Activated T-cell treated with anti-CD3 and anti-CD28 coated beads, Interleukin-2, amount 50 U/mL, for 72 hours (primary cell): ENCODE results near the gene DNAJC25. TPM values are rescaled to one million over a fixed set of nuclear protein-coding genes. Genes with fewer than 3 reads are reported as not detected.

Experiments used
- ATAC-seq, 2 donors: fragments of 150-1000 bp; cut with Tn5 transposase; replicated peaks in 1 of 2; 2 replicates each; pipeline ENCODE4 v1.10.0; 2021; ENCODE audit warnings: moderate library complexity in 2 of 2, mild to moderate bottlenecking in 1 of 2
- DNase-seq, 2 donors: peaks; one replicate each; pipeline ENCODE4 v3.0.0; 2021 to 2022; ENCODE audit warnings: mixed read lengths in 1 of 2
- H3K27ac Mint-ChIP-seq: one replicate; pipeline ENCODE4 v1.8.0; 2022; ENCODE audit warnings: mild to moderate bottlenecking, moderate library complexity, mixed read lengths
- H3K27me3 Mint-ChIP-seq: one replicate; pipeline ENCODE4 v1.8.0; 2022; ENCODE audit warnings: low read depth, mixed read lengths
- H3K36me3 Mint-ChIP-seq, 2 donors: one replicate each; pipeline ENCODE4 v1.8.0; 2022; ENCODE audit warnings: mixed read lengths in 2 of 2, mild to moderate bottlenecking in 1 of 2; ENCODE audit not compliant: insufficient read depth in 2 of 2
- H3K4me1 Mint-ChIP-seq: one replicate; pipeline ENCODE4 v1.8.0; 2022; ENCODE audit warnings: low read depth, mixed read lengths
- H3K4me3 Mint-ChIP-seq, 2 donors: one replicate each; pipeline ENCODE4 v1.8.0; 2022; ENCODE audit warnings: mild to moderate bottlenecking in 2 of 2, mixed read lengths in 2 of 2, moderate library complexity in 2 of 2
- H3K9me3 Mint-ChIP-seq, 2 donors: one replicate each; pipeline ENCODE4 v1.8.0; 2022; ENCODE audit warnings: mixed read lengths in 2 of 2
- total RNA-seq, 2 donors: library from RNA; stranded (reverse); gene quantifications; one replicate each; pipeline ENCODE4 v1.2.3, GENCODE V29; 2022

DNAJC25 gene
- 1 to 10 TPM; 3.6 to 5.4 TPM for total RNA-seq

DNA sequence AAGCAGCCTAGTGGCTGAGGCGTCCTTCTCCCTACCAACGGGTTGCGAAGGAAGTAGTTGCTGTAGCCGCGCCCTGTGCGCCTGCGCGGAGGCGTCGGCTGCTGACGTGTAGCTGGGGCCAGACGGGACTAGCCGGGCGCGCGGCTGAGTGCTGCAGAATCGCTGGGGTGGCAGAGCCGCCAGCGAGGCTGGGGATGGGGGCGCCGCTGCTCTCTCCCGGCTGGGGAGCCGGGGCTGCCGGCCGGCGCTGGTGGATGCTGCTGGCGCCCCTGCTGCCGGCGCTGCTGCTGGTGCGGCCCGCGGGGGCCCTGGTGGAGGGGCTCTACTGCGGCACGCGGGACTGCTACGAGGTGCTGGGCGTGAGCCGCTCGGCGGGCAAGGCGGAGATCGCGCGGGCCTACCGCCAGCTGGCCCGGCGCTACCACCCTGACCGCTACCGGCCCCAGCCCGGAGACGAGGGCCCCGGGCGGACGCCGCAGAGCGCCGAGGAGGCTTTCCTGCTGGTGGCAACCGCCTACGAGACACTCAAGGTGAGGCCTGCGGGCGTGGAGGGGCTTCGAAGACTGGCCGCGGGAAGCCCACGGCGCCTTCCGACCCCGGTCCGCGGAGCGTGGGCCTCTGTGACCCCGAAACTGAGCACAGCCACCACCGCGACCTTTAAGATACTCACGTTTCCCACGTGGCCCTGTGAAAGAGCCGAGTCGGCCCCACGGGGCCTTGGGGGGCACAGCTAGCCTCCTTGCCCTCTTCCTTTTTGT lies at the start of gene DNAJC25:
TSS of gene DNAJC25 (plus strand) at position 121 of the 758 bp plus-strand sequence. CDS start at position 195, 74 bp downstream.
- Mint-ChIP-seq H3K27ac (peak within 1 kb of the TSS; percentile 85), H3K27me3 (no peaks in the 10 kb centered on the region), H3K4me1 (peaks cover 52% of the 10 kb centered on the region), H3K36me3 (peaks cover 1 to 5% of the 10 kb centered on the region in 2 donors), H3K9me3 (no peaks in the 10 kb centered on the region), H3K4me3 (peak within 1 kb of the TSS; percentile 85 to 92)
- ATAC-seq (peak; percentile 97 to 98), DNase-seq (peak; percentile 96 to 97)

DNA sequence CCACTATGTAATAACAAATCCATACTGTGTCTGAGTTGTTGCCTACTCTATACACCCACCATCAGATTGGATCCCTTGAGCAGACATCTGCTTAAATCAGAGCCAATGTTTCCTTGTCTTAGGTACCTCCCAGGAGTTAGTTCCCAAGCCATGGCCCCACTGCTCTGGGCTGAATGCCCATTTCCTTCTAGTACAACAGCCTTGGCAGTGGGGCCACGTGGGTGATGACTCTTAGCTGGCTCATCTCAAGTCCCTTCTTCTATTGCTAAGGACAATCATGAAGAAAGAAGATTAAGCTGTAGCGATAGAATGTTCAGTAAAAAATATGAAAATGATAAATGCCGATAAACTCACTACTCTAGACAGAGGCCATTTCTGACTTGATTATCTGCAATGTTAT lies 48.2 kb upstream of the DNAJC25 start:
- H3K9me3 Mint-ChIP-seq: peaks cover 0 to 2% of the 10 kb centered on the region in 2 donors
- ATAC-seq: no peak

DNA sequence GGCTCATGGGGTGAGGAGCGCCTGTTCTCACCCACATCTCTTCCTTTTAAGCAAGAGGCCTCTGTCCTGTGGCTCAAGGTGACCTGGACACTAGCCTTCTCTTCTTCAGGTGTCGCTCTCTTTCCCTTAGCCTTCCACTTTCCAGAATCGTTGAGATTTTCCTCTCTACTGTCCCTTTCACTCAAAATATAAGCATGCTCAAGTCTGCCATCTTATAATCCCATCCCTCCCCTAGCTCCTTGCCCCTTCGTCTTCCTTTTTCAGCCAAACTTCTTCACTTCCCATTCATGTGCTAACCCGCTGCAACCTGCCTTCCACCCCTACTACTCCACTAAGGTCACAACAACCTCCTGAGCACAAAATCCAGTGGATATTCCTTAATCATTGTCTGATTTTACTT lies 44.8 kb upstream of the DNAJC25 start:
- Mint-ChIP-seq H3K4me1 (no peaks in the 10 kb centered on the region), H3K36me3 (no peaks in the 10 kb centered on the region), H3K27me3 (peaks cover 13% of the 10 kb centered on the region), H3K27ac (no peak overlapping the region), H3K9me3 (peaks cover 0 to 2% of the 10 kb centered on the region in 2 donors), H3K4me3 (no peak overlapping the region)
- no peak for DNase-seq
- ATAC-seq: no peak

More for the DNA sequence above, 48.2 kb upstream of the DNAJC25 start:
- Mint-ChIP-seq H3K4me1 (peaks cover 5% of the 10 kb centered on the region), H3K36me3 (no peaks in the 10 kb centered on the region), H3K27ac (no peak overlapping the region), H3K27me3 (peaks cover 18% of the 10 kb centered on the region), H3K4me3 (no peak overlapping the region)
- no peak for DNase-seq

DNA sequence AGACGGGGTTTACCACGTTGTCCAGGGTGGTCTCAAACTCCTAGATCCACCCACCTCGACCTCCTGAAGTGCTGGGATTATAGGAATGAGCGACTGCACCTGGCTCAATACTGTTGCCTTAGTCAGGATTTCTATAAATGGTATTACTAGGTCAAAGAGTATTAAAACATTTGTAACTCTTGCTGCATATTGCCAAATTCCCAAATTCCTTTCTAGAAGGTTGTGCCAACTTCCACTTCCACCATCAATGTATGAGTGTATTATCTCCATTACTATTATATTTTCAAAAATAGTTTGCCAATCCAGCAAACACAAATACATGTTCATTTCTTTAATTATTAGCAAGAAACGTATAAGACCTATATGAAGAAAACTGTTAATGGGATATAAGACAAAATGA lies 42.3 kb upstream of the DNAJC25 start:
- Mint-ChIP-seq H3K36me3 (no peaks in the 10 kb centered on the region), H3K27me3 (peaks cover 13% of the 10 kb centered on the region), H3K4me3 (no peak overlapping the region), H3K27ac (no peak overlapping the region), H3K9me3 (peaks cover 0 to 2% of the 10 kb centered on the region in 2 donors), H3K4me1 (no peaks in the 10 kb centered on the region)
- no peak for DNase-seq
- no peak for ATAC-seq

DNA sequence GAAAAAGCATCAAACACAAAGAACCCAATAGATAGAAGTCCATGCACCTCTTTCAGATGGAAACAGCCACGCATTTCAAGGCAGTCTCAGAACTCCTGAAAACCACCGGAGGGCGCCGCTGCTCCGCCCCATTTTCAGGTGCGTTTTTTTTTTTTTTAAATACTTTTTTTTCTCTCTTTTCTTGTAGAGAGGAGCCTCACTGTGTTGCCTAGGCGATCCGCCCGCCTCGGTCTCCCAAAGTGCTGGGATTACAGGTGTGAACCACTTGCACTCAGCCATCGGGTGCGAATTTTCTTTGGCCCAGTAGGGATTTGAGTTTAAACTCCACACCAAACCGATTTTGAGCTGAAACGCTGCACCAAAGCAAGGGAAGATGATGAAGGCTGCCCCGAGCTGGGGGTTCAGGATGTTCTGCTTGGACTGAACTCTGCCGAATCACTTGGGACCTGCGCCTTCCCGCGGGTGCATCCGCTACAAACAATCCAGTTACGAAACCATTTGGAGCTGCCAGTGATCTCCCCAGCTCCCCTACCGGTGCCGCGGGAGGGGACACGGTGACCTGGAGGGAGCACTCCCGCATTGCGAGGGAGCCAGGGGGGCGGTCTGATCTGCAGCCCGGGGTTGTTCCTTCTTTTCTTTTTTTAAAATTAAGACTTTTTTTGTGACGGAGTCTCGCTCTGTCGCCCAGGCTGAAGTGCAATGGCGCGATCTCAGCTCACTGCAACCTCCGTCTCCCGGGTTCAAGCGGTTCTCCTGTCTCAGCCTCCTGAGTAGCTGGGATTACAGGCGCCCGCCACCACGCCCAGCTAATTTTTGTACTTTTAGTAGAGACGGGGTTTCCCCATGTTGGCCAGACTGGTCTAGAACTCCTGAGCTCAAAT lies 33.0 kb upstream of the DNAJC25 start:
- DNase-seq: peak; percentile 66
- ATAC-seq: peak; percentile 64 to 71
- Mint-ChIP-seq H3K36me3 (peaks cover 3 to 4% of the 10 kb centered on the region in 2 donors), H3K27me3 (peaks cover 40% of the 10 kb centered on the region), H3K27ac (no peak overlapping the region), H3K4me1 (peaks cover 24% of the 10 kb centered on the region), H3K9me3 (no peaks in the 10 kb centered on the region), H3K4me3 (peak overlapping the region; percentile 89 to 93)

DNA sequence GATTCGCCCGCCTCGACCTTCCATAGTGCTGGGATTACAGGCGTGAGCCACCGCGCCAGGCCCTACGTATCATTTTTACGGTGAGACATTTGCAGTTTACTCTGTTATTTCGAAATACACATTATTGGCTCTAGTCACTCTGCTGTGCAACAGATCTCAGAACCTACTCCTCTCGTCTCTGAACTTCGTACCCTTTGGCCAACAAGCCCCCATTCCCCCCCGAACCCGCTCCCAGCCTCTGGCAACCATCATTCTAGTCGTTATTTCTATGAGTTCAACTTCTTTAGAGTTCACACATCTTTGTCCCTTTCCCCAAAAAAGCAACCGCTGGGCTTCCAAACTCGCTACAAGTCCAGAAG lies 32.4 kb upstream of the DNAJC25 start:
- peaks cover 3 to 4% of the 10 kb centered on the region in 2 donors for H3K36me3 Mint-ChIP-seq
- peaks cover 24% of the 10 kb centered on the region for H3K4me1 Mint-ChIP-seq
- H3K4me3 Mint-ChIP-seq: peak overlapping the region; percentile 89 to 93
- H3K9me3 Mint-ChIP-seq: no peaks in the 10 kb centered on the region
- no peak overlapping the region for H3K27ac Mint-ChIP-seq
- ATAC-seq (peak; percentile 24 to 42), DNase-seq (peak in 1 of 2 donors; percentile 7)
- peaks cover 43% of the 10 kb centered on the region for H3K27me3 Mint-ChIP-seq

DNA sequence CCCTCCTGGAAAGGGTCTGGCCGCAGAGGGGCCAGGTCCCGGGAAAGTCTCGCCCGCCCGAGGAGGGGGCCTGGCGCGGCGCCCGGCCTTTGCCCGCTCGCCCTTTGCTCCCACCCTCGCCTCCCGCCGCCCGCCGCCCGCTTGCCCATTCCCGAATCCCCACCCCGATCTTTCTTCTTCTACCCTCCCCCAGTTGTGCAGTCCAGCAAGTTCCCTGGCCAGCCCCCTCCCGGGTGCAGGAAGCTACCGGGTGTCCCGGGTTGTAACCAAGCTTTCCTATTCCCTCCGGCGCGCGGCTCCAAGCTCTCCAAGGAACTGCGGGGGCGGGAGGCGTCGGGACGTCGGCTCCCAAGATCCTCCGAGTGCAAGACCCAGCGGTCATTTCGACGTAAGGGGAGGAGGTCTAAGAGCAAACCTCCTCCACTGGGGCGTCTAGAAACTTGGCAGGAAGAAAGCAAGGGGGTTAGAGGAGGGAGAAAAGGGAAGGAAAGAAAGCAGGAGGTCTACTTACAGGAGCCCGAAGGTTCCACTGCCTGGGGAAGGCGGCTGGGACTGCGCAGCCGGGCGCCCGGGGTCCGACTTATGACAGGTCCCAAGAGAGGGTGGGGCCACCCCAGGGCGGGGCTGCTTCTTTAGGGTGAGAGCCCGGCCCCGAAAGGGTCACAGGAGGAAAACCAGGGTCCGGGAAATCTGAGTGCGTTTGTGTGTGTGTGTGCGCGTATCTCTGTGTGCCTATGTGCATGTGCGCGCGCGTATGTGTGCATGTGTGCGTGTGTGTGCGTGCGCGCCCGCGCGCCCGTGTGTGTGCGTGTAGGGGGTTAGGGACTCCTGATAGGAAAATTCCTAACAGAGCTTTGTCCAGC lies 31.8 kb upstream of the DNAJC25 start, which contains the start of gene PTGR1:
TSS of gene PTGR1 (minus strand) at position 556 of the 863 bp plus-strand sequence. CDS start 2,225 bp downstream, outside the sequence.
- Mint-ChIP-seq H3K9me3 (no peaks in the 10 kb centered on the region), H3K36me3 (peaks cover 3 to 4% of the 10 kb centered on the region in 2 donors), H3K4me3 (peak within 1 kb of the TSS; percentile 89 to 93), H3K4me1 (peaks cover 24% of the 10 kb centered on the region), H3K27ac (no peak within 1 kb of the TSS), H3K27me3 (peaks cover 46% of the 10 kb centered on the region)
- peak; percentile 56 to 57 for ATAC-seq
- DNase-seq: peak; percentile 28 to 29

DNA sequence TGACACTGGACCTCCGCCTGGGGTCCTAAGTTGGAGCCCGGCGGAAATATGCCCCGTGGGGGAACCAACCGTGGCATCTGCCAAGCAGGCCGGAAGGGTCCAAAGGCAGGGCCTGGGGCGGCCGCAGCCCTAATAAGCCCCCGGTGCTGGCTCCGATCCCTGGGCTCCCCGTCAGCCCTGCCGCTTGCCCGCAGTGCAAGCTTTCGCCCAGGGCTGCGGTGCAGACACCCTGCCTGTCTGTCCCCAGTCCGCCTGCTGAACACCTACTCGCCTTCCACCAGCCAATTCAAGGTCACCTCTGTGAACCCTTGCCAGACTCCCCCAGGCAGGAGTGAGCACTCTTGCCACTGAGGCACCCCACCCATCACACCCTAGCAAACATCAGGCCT lies 31.2 kb upstream of the DNAJC25 start:
- Mint-ChIP-seq H3K4me3 (peak overlapping the region; percentile 89 to 93), H3K4me1 (peaks cover 24% of the 10 kb centered on the region), H3K27ac (no peak overlapping the region), H3K9me3 (no peaks in the 10 kb centered on the region), H3K27me3 (peaks cover 46% of the 10 kb centered on the region), H3K36me3 (peaks cover 3 to 4% of the 10 kb centered on the region in 2 donors)
- DNase-seq (no peak), ATAC-seq (no peak)

DNA sequence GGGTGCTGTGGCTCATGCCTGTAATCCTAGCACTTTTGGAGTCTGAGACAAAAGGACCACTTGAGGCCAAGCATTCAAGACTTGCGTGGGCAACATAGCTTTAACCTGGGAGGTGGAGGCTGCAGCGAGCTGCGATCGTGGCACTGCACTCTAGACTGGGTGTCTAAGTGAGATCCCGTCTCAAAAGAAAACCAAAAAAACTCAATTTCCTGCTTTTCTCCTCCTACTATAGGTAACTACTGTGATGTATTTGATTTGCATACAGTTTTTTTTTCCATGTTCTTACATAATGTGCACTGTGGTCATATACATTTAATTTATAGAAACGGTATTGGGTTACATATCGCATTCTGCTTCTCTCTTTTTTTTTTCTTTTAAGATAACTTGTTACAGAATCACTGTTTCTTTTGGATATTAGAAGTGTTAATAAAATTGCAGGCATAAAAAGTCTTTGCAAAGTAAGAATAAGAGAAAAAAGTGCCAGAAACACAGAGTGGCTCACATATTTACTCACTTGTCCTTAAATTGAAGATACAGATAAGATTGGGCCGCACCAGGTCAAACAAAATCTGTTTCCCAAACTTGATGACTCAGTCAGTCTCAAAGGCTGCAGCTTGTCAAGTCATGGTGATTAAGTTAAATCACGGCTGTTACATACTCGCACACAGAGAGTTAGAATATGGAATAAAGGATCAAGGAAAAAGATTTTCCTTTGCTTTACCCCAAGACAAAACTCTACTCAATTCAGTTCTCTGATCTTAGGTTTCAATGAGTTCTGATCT lies 29.7 kb upstream of the DNAJC25 start:
- no peak for ATAC-seq
- H3K4me1 Mint-ChIP-seq: peaks cover 24% of the 10 kb centered on the region

DNA sequence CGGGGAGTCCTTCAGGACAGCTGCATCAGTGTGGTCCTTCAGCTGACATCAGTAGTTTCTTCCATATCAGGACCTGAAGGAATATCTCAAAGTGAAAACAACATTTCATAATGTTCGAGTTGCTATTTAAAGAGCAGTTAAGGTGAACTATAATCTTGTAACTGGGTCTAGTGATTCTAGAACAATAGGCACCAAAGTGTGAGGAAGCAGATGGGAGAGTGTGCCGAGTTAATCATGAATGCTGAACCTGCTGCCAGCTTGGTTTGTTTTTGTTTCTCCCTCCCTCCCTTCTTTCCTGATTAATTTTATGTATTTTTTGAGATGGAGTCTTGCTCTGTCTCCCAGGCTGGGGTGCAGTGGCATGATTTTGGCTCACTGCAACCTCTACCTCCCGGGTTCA lies 28.1 kb upstream of the DNAJC25 start:
- no peak overlapping the region for H3K27ac Mint-ChIP-seq
- no peaks in the 10 kb centered on the region for H3K9me3 Mint-ChIP-seq
- H3K36me3 Mint-ChIP-seq: peaks cover 3 to 4% of the 10 kb centered on the region in 2 donors
- H3K4me3 Mint-ChIP-seq: no peak overlapping the region
- peaks cover 37% of the 10 kb centered on the region for H3K27me3 Mint-ChIP-seq
- ATAC-seq: no peak
- peaks cover 17% of the 10 kb centered on the region for H3K4me1 Mint-ChIP-seq
- DNase-seq: no peak

More for the DNA sequence above, 29.7 kb upstream of the DNAJC25 start:
- Mint-ChIP-seq H3K9me3 (no peaks in the 10 kb centered on the region), H3K27ac (no peak overlapping the region), H3K36me3 (peaks cover 3 to 4% of the 10 kb centered on the region in 2 donors), H3K27me3 (peaks cover 46% of the 10 kb centered on the region), H3K4me3 (no peak overlapping the region)
- no peak for DNase-seq

DNA sequence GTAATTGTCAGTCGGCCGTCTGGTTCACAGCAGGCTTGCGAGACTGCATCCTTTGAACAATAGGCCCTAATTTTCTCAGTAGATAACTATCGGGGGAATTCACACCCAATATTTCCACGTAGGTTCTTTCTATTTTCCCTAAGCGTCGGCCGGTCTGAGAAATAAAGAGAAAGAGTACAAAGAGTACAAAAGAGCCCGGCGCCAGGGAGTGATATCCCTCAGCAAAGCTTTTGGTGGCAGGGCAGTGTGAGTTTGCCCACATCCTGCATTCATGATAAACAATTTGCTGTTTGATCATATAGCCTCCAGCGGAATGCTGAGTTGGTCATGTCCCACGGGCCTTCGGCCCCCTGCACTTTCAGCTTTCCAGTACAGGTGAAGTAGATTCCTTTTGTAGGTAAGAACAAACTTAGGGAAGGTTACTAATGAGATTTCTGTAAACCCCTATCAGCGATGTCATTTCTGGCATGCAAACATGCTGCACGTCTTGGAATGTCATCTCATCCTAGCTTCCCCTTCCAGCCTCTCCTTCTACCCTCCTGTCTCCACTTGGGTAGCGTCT lies 27.0 kb upstream of the DNAJC25 start:
- DNase-seq (no peak), ATAC-seq (no peak)
- Mint-ChIP-seq H3K9me3 (no peaks in the 10 kb centered on the region), H3K27me3 (peaks cover 31% of the 10 kb centered on the region), H3K27ac (no peak overlapping the region), H3K36me3 (peaks cover 0 to 2% of the 10 kb centered on the region in 2 donors), H3K4me3 (no peak overlapping the region), H3K4me1 (peaks cover 7% of the 10 kb centered on the region)
